Endothelial cell of umbilical vein (primary cell): ENCODE measurements around the gene IMPACT. TPM values are rescaled to one million over a fixed set of nuclear protein-coding genes. Genes with fewer than 3 reads are reported as not detected.

Experiments
- BruUV-seq: library from RNA; stranded (reverse); fragments of 400-500 nt; replicated peaks from 2 replicates; lab custom pipeline; 2021; lab: Mats Ljungman, UMichigan
- CTCF ChIA-PET: fragments of 300-600, 350-600 bp; sonication (Branson Sonifier 250); formaldehyde crosslinking; loops from one replicate; lab custom pipeline; 2021; ENCODE audit warnings: antibody characterized with exemption, inconsistent platforms; lab: Charles Lee
- POLR2A ChIA-PET: fragments of 300-600, 350-600 bp; sonication (Branson Sonifier 250); formaldehyde crosslinking; loops from one replicate; lab custom pipeline; 2021; ENCODE audit warnings: antibody characterized with exemption, inconsistent platforms; lab: Charles Lee
- DNase-seq: peaks from one replicate; pipeline ENCODE4 v3.0.0-alpha.2; 2011; ENCODE audit warnings: low read depth, low spot score
- FAIRE-seq: peaks from 2 replicates; lab custom pipeline; 2011; peaks lifted over from hg19 to GRCh38; lab: Jason Lieb, UNC
- H2AFZ ChIP-seq: 2 replicates; pipeline ENCODE4 v1.6.0; 2012; ENCODE audit warnings: low read depth, low read length, control low read depth, inconsistent platforms
- H3K27ac ChIP-seq: 2 replicates; pipeline ENCODE4 v1.5.1; 2011; ENCODE audit warnings: low read depth, mild to moderate bottlenecking, control low read depth, low read length, moderate library complexity; ENCODE audit not compliant: insufficient read depth
- H3K27me3 ChIP-seq, 2 experiments: 2 replicates each; pipeline versions ENCODE4 v1.6.0 to v1.6.1; 2011; ENCODE audit warnings: low read length in 2 of 2, mixed read lengths in 1 of 2; ENCODE audit not compliant: control insufficient read depth in 2 of 2, insufficient read depth in 2 of 2
- H3K36me3 ChIP-seq, 2 experiments: 2 replicates in 1 of 2; 3 replicates in 1 of 2; pipeline ENCODE4 v1.5.1; 2011; ENCODE audit warnings: low read length in 2 of 2, mild to moderate bottlenecking in 1 of 2, moderate library complexity in 1 of 2; ENCODE audit not compliant: control insufficient read depth in 2 of 2, insufficient read depth in 2 of 2; ENCODE audit errors: extremely low read depth in 1 of 2
- H3K4me1 ChIP-seq: 3 replicates; pipeline ENCODE4 v1.5.1; 2011; ENCODE audit warnings: mild to moderate bottlenecking, low read length; ENCODE audit not compliant: control insufficient read depth, insufficient read depth; ENCODE audit errors: extremely low read depth
- H3K4me2 ChIP-seq: 2 replicates; pipeline ENCODE4 v1.6.1; 2011; ENCODE audit warnings: low read length, control low read depth, mixed read lengths; ENCODE audit not compliant: insufficient read depth
- H3K4me3 ChIP-seq, 3 experiments: fragments of 200-600 bp in 1 of 3; sonication (generic), shearing (Covaris generic) in 1 of 3; replicated peaks in 1 of 3; 2 replicates each; pipeline ENCODE4 v1.5.1; 2011 to 2016; ENCODE audit warnings: control low read depth in 3 of 3, low read length in 3 of 3, mild to moderate bottlenecking in 2 of 3, inconsistent platforms in 1 of 3, low read depth in 1 of 3, moderate library complexity in 1 of 3; ENCODE audit not compliant: insufficient read depth in 1 of 3
- H3K79me2 ChIP-seq: 2 replicates; pipeline ENCODE4 v1.6.0; 2012; ENCODE audit warnings: low read length, inconsistent platforms; ENCODE audit not compliant: control insufficient read depth, insufficient read depth
- H3K9ac ChIP-seq: replicated peaks from 2 replicates; pipeline ENCODE3; 2011; ENCODE audit warnings: low read length, control low read depth; ENCODE audit not compliant: insufficient read depth; ENCODE audit errors: extremely low read depth
- H3K9me1 ChIP-seq: replicated peaks from 3 replicates; pipeline ENCODE4 v1.6.0; 2011; ENCODE audit warnings: mild to moderate bottlenecking, low read length; ENCODE audit not compliant: control insufficient read depth, insufficient read depth; ENCODE audit errors: extremely low read depth
- H3K9me3 ChIP-seq: replicated peaks from 2 replicates; pipeline ENCODE4 v1.5.1; 2012; ENCODE audit warnings: low read length, inconsistent platforms; ENCODE audit not compliant: control insufficient read depth, insufficient read depth
- H4K20me1 ChIP-seq: replicated peaks from 2 replicates; pipeline ENCODE3; 2011; ENCODE audit warnings: mild to moderate bottlenecking, low read length; ENCODE audit not compliant: control insufficient read depth, insufficient read depth; ENCODE audit errors: extremely low read depth
- CTCF ChIP-seq, 2 donors: IDR thresholded peaks; 1 replicate in 1 of 2; 2 replicates in 1 of 2; pipeline ENCODE4 v1.5.1; 2011; ENCODE audit warnings: low read length in 2 of 2, mild to moderate bottlenecking in 2 of 2, moderate library complexity in 2 of 2, control low read depth in 1 of 2, inconsistent platforms in 1 of 2, low read depth in 1 of 2; ENCODE audit not compliant: insufficient read depth in 1 of 2; ENCODE audit errors: extremely low read depth in 1 of 2
- EZH2 ChIP-seq: IDR thresholded peaks from 2 replicates; pipeline ENCODE4 v1.6.1; 2012; ENCODE audit warnings: borderline replicate concordance, low read depth, mild to moderate bottlenecking, moderate library complexity, low read length, inconsistent platforms; ENCODE audit not compliant: severe bottlenecking
- FOS ChIP-seq: IDR thresholded peaks from 2 replicates; pipeline ENCODE4 v1.6.1; 2011; ENCODE audit warnings: mild to moderate bottlenecking, low read length, moderate library complexity, borderline replicate concordance; ENCODE audit not compliant: insufficient read depth
- GATA2 ChIP-seq: IDR thresholded peaks from 2 replicates; pipeline ENCODE4 v1.7.0; 2011; ENCODE audit warnings: low read depth, mild to moderate bottlenecking, moderate library complexity, mixed read lengths, low read length; ENCODE audit not compliant: insufficient read length, insufficient read depth
- JUN ChIP-seq: IDR thresholded peaks from 2 replicates; pipeline ENCODE4 v1.6.1; 2011; ENCODE audit warnings: borderline replicate concordance, low read depth; ENCODE audit not compliant: insufficient read length, insufficient read depth
- MYC ChIP-seq: IDR thresholded peaks from one replicate; pipeline ENCODE4 v1.6.1; 2011; ENCODE audit warnings: mild to moderate bottlenecking, low read depth, low read length
- POLR2A ChIP-seq: IDR thresholded peaks from 2 replicates; pipeline ENCODE4 v1.6.1; 2012; ENCODE audit warnings: low read depth, mild to moderate bottlenecking, control low read depth, low read length
- POLR2AphosphoS5 ChIP-seq: IDR thresholded peaks from 2 replicates; pipeline ENCODE4 v1.6.1; 2012; ENCODE audit warnings: low read depth, mild to moderate bottlenecking, control low read depth, low read length, moderate library complexity; ENCODE audit not compliant: insufficient read depth
- dilution Hi-C: fragments of 300-500 bp; cut with MboI; formaldehyde crosslinking; loops from one replicate; pipeline ENCODE4 v1.15.0; 2019; ENCODE audit warnings: low sequenced_read_pairs; ENCODE audit not compliant: extremely low pct_ligation_motif_present
- intact Hi-C: fragments of 100-400 bp; cut with micrococcal nuclease; formaldehyde crosslinking; loops from one replicate; pipeline ENCODE4 v1.10.0; 2022
- polyA plus RNA-seq, 4 experiments: library from polyadenylated mRNA; depleted of rRNA in 3 of 4; stranded (reverse) in 3 of 4; unstranded in 1 of 4; fragments of >200 nt; gene quantifications; 2 replicates each; pipeline versions ENCODE4 v1.2.1 to v1.2.3, GENCODE V29; 2011 to 2012; ENCODE audit warnings: missing spikeins in 1 of 4
- total RNA-seq: library from RNA; stranded (reverse); gene quantifications from 2 replicates; pipeline ENCODE4 v1.2.3, GENCODE V29; 2021
- TF ChIP-seq, protein P1 (sequence below): IDR thresholded peaks from 2 replicates; pipeline ENCODE4 v1.6.1; 2011; ENCODE audit not compliant: insufficient read depth, insufficient read length

Gene IMPACT
- total and polyA plus RNA-seq, 2 donors (not counting 3 experiments of a cell fraction or from before 2014, with no cell fraction given) = 15.4 to 28.6 TPM

- Histone ChIP-seq H3K79me2 (peaks cover 2% of the 10 kb centered on the region), H3K27ac (no peak overlapping the region), H3K27me3 (no peaks in the 10 kb centered on the region), H3K4me2 (peak overlapping the region; percentile 60), H3K9ac (no peak overlapping the region), H3K9me1 (no peaks in the 10 kb centered on the region), H3K36me3 (no peaks in the 10 kb centered on the region), H3K4me3 (no peak overlapping the region), H3K9me3 (no peaks in the 10 kb centered on the region), H2AFZ (peak overlapping the region; percentile 71), H3K4me1 (peaks cover 10% of the 10 kb centered on the region), H4K20me1 (no peaks in the 10 kb centered on the region)
- dilution Hi-C loops = no loop called here
- no peak for TF ChIP-seq JUN
- TF ChIP-seq FOS = no peak
- TF ChIP-seq POLR2A = no peak
- no peak for TF ChIP-seq MYC
- no peak for TF ChIP-seq GATA2
- TF ChIP-seq, protein P1, sequence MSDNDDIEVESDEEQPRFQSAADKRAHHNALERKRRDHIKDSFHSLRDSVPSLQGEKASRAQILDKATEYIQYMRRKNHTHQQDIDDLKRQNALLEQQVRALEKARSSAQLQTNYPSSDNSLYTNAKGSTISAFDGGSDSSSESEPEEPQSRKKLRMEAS = no peak
- no peak for TF ChIP-seq EZH2
- no peak for TF ChIP-seq POLR2AphosphoS5
- TF ChIP-seq CTCF (IDR thresholded peaks at IDR 0.05; ENCODE audit: extremely low read depth in 1 of 2, insufficient read depth in 1 of 2, low read depth in 1 of 2, low read length in 2 of 2) = no peak
- no peak for DNase-seq
- no peak for FAIRE-seq
- intact Hi-C loops = loop anchor here (5.0 kb wide), 1 partner anchor 126 kb away; no protein-coding TSS in a partner anchor
- no TSS peak for BruUV-seq
- POLR2A ChIA-PET = interaction anchor here (0.7 to 1.7 kb wide), 2 partner anchors 28 to 260 kb away, joined by 3 to 4 read pairs; partner anchors contain the start of genes CABYR and IMPACT
- CTCF ChIA-PET = interaction anchor here (1.1 to 2.5 kb wide), 6 partner anchors 13 to 90 kb away, joined by 3 to 21 read pairs (median 10); no protein-coding TSS in a partner anchor
These were observed 27.9 kb upstream of the IMPACT start for GRCh38 chr18:24398540-24398939.
